HCT116 (cell line): ENCODE results near the gene PRKAB2. TPM values are rescaled to one million over a fixed set of nuclear protein-coding genes. Genes with fewer than 3 reads are reported as not detected.

Experiments
- ATAC-seq: fragments of 200-7000 bp; cut with Tn5 transposase; 2 replicates; pipeline ENCODE4 v1.9.1; 2020; ENCODE audit warnings: mild to moderate bottlenecking, moderate library complexity
- BruUV-seq: library from RNA; stranded (reverse); fragments of 400-500 nt; replicated peaks from 2 replicates; lab custom pipeline; 2021; lab: Mats Ljungman, UMichigan
- CTCF ChIA-PET: fragments of 300-600 bp; sonication (Branson Sonifier 250); formaldehyde crosslinking; loops from one replicate; lab custom pipeline; 2021; ENCODE audit warnings: antibody characterized with exemption; lab: Charles Lee
- POLR2A ChIA-PET: fragments of 300-600, 350-600 bp; sonication (Branson Sonifier 250); formaldehyde crosslinking; loops from one replicate; lab custom pipeline; 2021; ENCODE audit warnings: antibody characterized with exemption; lab: Charles Lee
- RAD21 ChIA-PET, 2 experiments: fragments of 300-600 bp; sonication (Branson Sonifier 250); formaldehyde crosslinking; loops; one replicate each; lab custom pipeline; 2023; ENCODE audit warnings: low total read pairs in 2 of 2; ENCODE audit not compliant: uncharacterized antibody in 2 of 2, unreplicated experiment in 2 of 2, low non-redundant PET in 1 of 2; lab: Charles Lee
- DNase-seq: peaks from one replicate; pipeline ENCODE4 v3.0.0-alpha.2; 2010; ENCODE audit warnings: low read depth, low spot score
- H2AFZ ChIP-seq: fragments of 200-600 bp; shearing (Covaris generic), sonication (generic); 2 replicates; pipeline ENCODE4 v1.6.1; 2017; ENCODE audit warnings: low read depth, mixed run types, mixed read lengths, antibody characterized with exemption, low read length; ENCODE audit not compliant: poor library complexity, severe bottlenecking
- H3K27ac ChIP-seq: 2 replicates; pipeline ENCODE4 v1.5.1; 2012; ENCODE audit warnings: low read depth, low read length
- H3K27me3 ChIP-seq: fragments of 200-600 bp; sonication (generic); 2 replicates; pipeline ENCODE4 v1.6.1; 2016; ENCODE audit warnings: mixed run types, low read length, mixed read lengths; ENCODE audit not compliant: insufficient read depth
- H3K36me3 ChIP-seq, 2 experiments: fragments of 200-500 bp in 1 of 2; fragments of 200-600 bp in 1 of 2; sonication (Bioruptor generic) in 1 of 2; sonication (generic) in 1 of 2; 2 replicates each; pipeline versions ENCODE4 v1.5.1 to v1.6.1; 2014 to 2016; ENCODE audit warnings: low read length in 2 of 2, inconsistent platforms in 1 of 2, mixed read lengths in 1 of 2, mixed run types in 1 of 2; ENCODE audit not compliant: insufficient read depth in 2 of 2, control insufficient read depth in 1 of 2
- H3K4me1 ChIP-seq, 2 experiments: fragments of 200-600 bp in 1 of 2; sonication (generic) in 1 of 2; 2 replicates each; pipeline versions ENCODE4 v1.5.1 to v1.6.1; 2012 to 2017; ENCODE audit warnings: low read length in 2 of 2, inconsistent platforms in 1 of 2, mild to moderate bottlenecking in 1 of 2, mixed read lengths in 1 of 2, mixed run types in 1 of 2, moderate library complexity in 1 of 2; ENCODE audit not compliant: insufficient read depth in 2 of 2, control insufficient read depth in 1 of 2
- H3K4me2 ChIP-seq: fragments of 200-600 bp; sonication (generic); 2 replicates; pipeline ENCODE4 v1.6.1; 2017; ENCODE audit warnings: mixed run types, low read length, mixed read lengths
- H3K4me3 ChIP-seq, 2 experiments: fragments of 200-600 bp in 1 of 2; sonication (generic) in 1 of 2; replicated peaks in 1 of 2; 2 replicates each; pipeline ENCODE4 v1.5.1; 2011 to 2016; ENCODE audit warnings: low read length in 2 of 2, control low read depth in 1 of 2, low read depth in 1 of 2, mild to moderate bottlenecking in 1 of 2, mixed read lengths in 1 of 2, mixed run types in 1 of 2
- H3K79me2 ChIP-seq: fragments of 200-600 bp; sonication (generic); 2 replicates; pipeline ENCODE4 v1.6.1; 2017; ENCODE audit warnings: mild to moderate bottlenecking, mixed run types, low read length, moderate library complexity, mixed read lengths; ENCODE audit not compliant: insufficient read depth
- H3K9ac ChIP-seq: fragments of 200-600 bp; sonication (generic); 2 replicates; pipeline ENCODE4 v1.6.1; 2016; ENCODE audit warnings: low read length, mixed read lengths
- H3K9me2 ChIP-seq: fragments of 200-600 bp; sonication (generic), shearing (Covaris generic); 2 replicates; pipeline ENCODE4 v1.6.1; 2017; ENCODE audit warnings: mixed run types, mild to moderate bottlenecking, moderate library complexity; ENCODE audit not compliant: insufficient read depth
- H3K9me3 ChIP-seq, 2 experiments: fragments of 200-500 bp in 1 of 2; fragments of 200-600 bp in 1 of 2; sonication (Bioruptor generic) in 1 of 2; sonication (generic) in 1 of 2; 2 replicates each; pipeline ENCODE4 v1.6.1; 2014 to 2017; ENCODE audit warnings: low read length in 2 of 2, mixed read lengths in 2 of 2, inconsistent platforms in 1 of 2, low read depth in 1 of 2, mild to moderate bottlenecking in 1 of 2, mixed run types in 1 of 2, moderate library complexity in 1 of 2; ENCODE audit not compliant: control insufficient read depth in 1 of 2, insufficient read depth in 1 of 2
- H4K20me1 ChIP-seq: fragments of 200-600 bp; sonication (generic), shearing (Covaris generic); 2 replicates; pipeline ENCODE4 v1.6.1; 2017; ENCODE audit warnings: mixed run types, mild to moderate bottlenecking, moderate library complexity; ENCODE audit not compliant: insufficient read depth
- CBX3 ChIP-seq: IDR thresholded peaks from 2 replicates; pipeline ENCODE4 v1.6.1; 2012; ENCODE audit warnings: low read depth
- CEBPB ChIP-seq: IDR thresholded peaks from 2 replicates; pipeline ENCODE4 v1.6.1; 2012; ENCODE audit warnings: low read depth
- CTCF ChIP-seq, 3 experiments: fragments of 200-600 bp in 1 of 3; sonication (generic) in 1 of 3; IDR thresholded peaks in 2 of 3; conservative IDR thresholded peaks in 1 of 3; 2 replicates each; pipeline ENCODE4 v1.5.1; 2012 to 2017; ENCODE audit warnings: low read depth in 2 of 3, low read length in 2 of 3, antibody characterized with exemption in 1 of 3, borderline replicate concordance in 1 of 3, control low read depth in 1 of 3, mild to moderate bottlenecking in 1 of 3, mixed read lengths in 1 of 3, mixed run types in 1 of 3, moderate library complexity in 1 of 3; ENCODE audit not compliant: insufficient read depth in 1 of 3
- EGR1 ChIP-seq: IDR thresholded peaks from 2 replicates; pipeline ENCODE4 v1.6.1; 2012; ENCODE audit warnings: low read depth
- ELF1 ChIP-seq: IDR thresholded peaks from 2 replicates; pipeline ENCODE4 v1.6.1; 2012; ENCODE audit warnings: low read depth, borderline replicate concordance
- EZH2phosphoT487 ChIP-seq: fragments of 200-600 bp; IDR thresholded peaks from 2 replicates; pipeline ENCODE4 v1.6.1; 2018; ENCODE audit warnings: antibody characterized with exemption, borderline replicate concordance
- FOSL1 ChIP-seq: IDR thresholded peaks from 2 replicates; pipeline ENCODE4 v1.6.1; 2012; ENCODE audit warnings: low read depth
- JUND ChIP-seq: IDR thresholded peaks from 2 replicates; pipeline ENCODE4 v1.6.1; 2012
- POLR2AphosphoS5 ChIP-seq: IDR thresholded peaks from 2 replicates; pipeline ENCODE4 v1.6.1; 2011; ENCODE audit warnings: mild to moderate bottlenecking, low read depth, low read length, moderate library complexity
- RAD21 ChIP-seq: IDR thresholded peaks from 2 replicates; pipeline ENCODE4 v1.6.1; 2012; ENCODE audit warnings: low read depth, mild to moderate bottlenecking
- SIN3A ChIP-seq: IDR thresholded peaks from 2 replicates; pipeline ENCODE4 v1.6.1; 2012; ENCODE audit warnings: low read depth
- SP1 ChIP-seq: IDR thresholded peaks from 2 replicates; pipeline ENCODE4 v1.6.1; 2012; ENCODE audit warnings: low read depth
- SRF ChIP-seq: IDR thresholded peaks from 2 replicates; pipeline ENCODE4 v1.6.1; 2012; ENCODE audit warnings: low read depth
- TCF7L2 ChIP-seq: IDR thresholded peaks from 2 replicates; pipeline ENCODE4 v1.7.0; 2011; ENCODE audit warnings: borderline replicate concordance, inconsistent platforms; ENCODE audit not compliant: insufficient read depth, insufficient read length; ENCODE audit errors: extremely low read depth
- YY1 ChIP-seq: IDR thresholded peaks from 2 replicates; pipeline ENCODE4 v1.6.1; 2011; ENCODE audit warnings: low read length, low read depth, moderate library complexity, mild to moderate bottlenecking; ENCODE audit not compliant: insufficient replicate concordance; ENCODE audit errors: extremely low read depth
- ZBTB33 ChIP-seq: IDR thresholded peaks from 2 replicates; pipeline ENCODE4 v1.6.1; 2011; ENCODE audit warnings: mild to moderate bottlenecking, low read length, moderate library complexity; ENCODE audit not compliant: insufficient replicate concordance; ENCODE audit errors: extremely low read depth
- ZFX ChIP-seq: fragments of 450-650 bp; IDR thresholded peaks from 2 replicates; pipeline ENCODE4 v1.6.1; 2017
- ZNF274 ChIP-seq: fragments of 200-500 bp; sonication (Bioruptor generic); IDR thresholded peaks from 2 replicates; pipeline ENCODE4 v1.6.1; 2014; ENCODE audit warnings: mild to moderate bottlenecking, low read depth, low read length, inconsistent platforms
- intact Hi-C: fragments of 100-400 bp; cut with micrococcal nuclease; formaldehyde crosslinking; loops from 2 replicates; pipeline ENCODE4 v1.10.0; 2022
- total RNA-seq: library from RNA; stranded (reverse); gene quantifications from one replicate; pipeline ENCODE4 v1.2.1, GENCODE V29; 2021; ENCODE audit not compliant: unreplicated experiment

PRKAB2 gene
- total RNA-seq, 1 experiment from 2014 or later = 10.9 TPM

GRCh38 chr1:147110872-147111271 lies 61.4 kb downstream of the PRKAB2 start:
- ATAC-seq = no peak
- TF ChIP-seq SIN3A (no peak), TCF7L2 (no peak), EGR1 (no peak), FOSL1 (no peak), YY1 (no peak), POLR2AphosphoS5 (no peak), ZNF274 (no peak)
- ChIA-PET RAD21 (no interaction called here), POLR2A (no interaction called here), CTCF (no interaction called here)
- H3K27me3 ChIP-seq = peaks cover 24% of the 10 kb centered on the region
- H3K9me3 ChIP-seq = no peaks in the 10 kb centered on the region
- no peak overlapping the region for H3K4me3 ChIP-seq
- H3K4me2 ChIP-seq = no peak overlapping the region
- no peaks in the 10 kb centered on the region for H3K9me2 ChIP-seq
- DNase-seq = no peak
- no peak overlapping the region for H3K9ac ChIP-seq
- no peak overlapping the region for H3K27ac ChIP-seq
- no peak overlapping the region for H2AFZ ChIP-seq
- intact Hi-C loops = no loop called here
- no peaks in the 10 kb centered on the region for H3K79me2 ChIP-seq
- H3K4me1 ChIP-seq = no peaks in the 10 kb centered on the region
- H4K20me1 ChIP-seq = no peaks in the 10 kb centered on the region
- no peaks in the 10 kb centered on the region for H3K36me3 ChIP-seq
- no TSS peak for BruUV-seq

GRCh38 chr1:147110434-147110833 lies 61.8 kb downstream of the PRKAB2 start:
- POLR2A ChIA-PET = no interaction called here
- H2AFZ ChIP-seq = no peak overlapping the region
- H3K9me3 ChIP-seq = no peaks in the 10 kb centered on the region
- H4K20me1 ChIP-seq = no peaks in the 10 kb centered on the region
- H3K4me3 ChIP-seq = no peak overlapping the region
- H3K27me3 ChIP-seq = peaks cover 24% of the 10 kb centered on the region
- BruUV-seq = no TSS peak
- TF ChIP-seq EZH2phosphoT487 (no peak), RAD21 (no peak), ZNF274 (no peak), ZFX (no peak), SP1 (no peak), CBX3 (no peak), ZBTB33 (no peak), CEBPB (no peak), ELF1 (no peak), JUND (no peak), POLR2AphosphoS5 (no peak), FOSL1 (no peak), SRF (no peak), SIN3A (no peak), CTCF (IDR thresholded peaks at IDR 0.05 in 2 of 3, conservative IDR thresholded peaks at IDR 0.05 in 1 of 3; ENCODE audit: borderline replicate concordance in 1 of 3, insufficient read depth in 1 of 3, low read depth in 2 of 3, low read length in 2 of 3) (no peak)
- no peak overlapping the region for H3K4me2 ChIP-seq
- DNase-seq = no peak
- H3K36me3 ChIP-seq = no peaks in the 10 kb centered on the region
- CTCF ChIA-PET = no interaction called here
- intact Hi-C loops = no loop called here
- H3K9me2 ChIP-seq = no peaks in the 10 kb centered on the region
- H3K79me2 ChIP-seq = no peaks in the 10 kb centered on the region
- RAD21 ChIA-PET = no interaction called here
- no peak for ATAC-seq
- no peak overlapping the region for H3K27ac ChIP-seq
- H3K4me1 ChIP-seq = no peaks in the 10 kb centered on the region
- no peak overlapping the region for H3K9ac ChIP-seq
